ENCODE data around the gene CCDC157.

- no peak for TF ChIP-seq CTCF (conservative IDR thresholded peaks at IDR 0.05)
- no peak for TF ChIP-seq ZFX (IDR thresholded peaks at IDR 0.05)
These were observed 42.2 kb downstream of the CCDC157 start for GRCh38 chr22:30398685-30399680.

Measured in C4-2B (cell line).